Measurements from ENCODE around the gene SLC16A5. TPM values are rescaled to one million over a fixed set of nuclear protein-coding genes. Genes with fewer than 3 reads are reported as not detected.
A peak's percentile ranks its signal among the peaks of the same experiment; 100 is the strongest.
"Not testable (repeated sequence)": the region's sequence is repeated elsewhere in the genome, so short reads cannot be mapped to it uniquely, and the experiment has no call there.

The SLC16A5 gene
- total and polyA plus RNA-seq, 2 donors from 2014 or later = 28.4 to 184 TPM

- Histone ChIP-seq H3K4me3 (ENCODE audit: low read length in 3 of 3) (no peak overlapping the region), H3K9me3 (ENCODE audit: control insufficient read depth in 2 of 3, insufficient read depth in 1 of 3, low read length in 3 of 3) (no peaks in the 10 kb centered on the region), H3K36me3 (ENCODE audit: control insufficient read depth in 2 of 3, insufficient read depth in 3 of 3, low read length in 3 of 3) (peaks cover 0 to 14% (median 12%) of the 10 kb centered on the region in 3 donors), H3K9ac (ENCODE audit: low read length in 3 of 3) (no peak overlapping the region), H3K27ac (ENCODE audit: low read depth in 2 of 2, low read length in 2 of 2) (no peak overlapping the region), H3K27me3 (ENCODE audit: control insufficient read depth, insufficient read depth, low read length) (no peaks in the 10 kb centered on the region), H3K4me1 (ENCODE audit: control insufficient read depth in 2 of 3, insufficient read depth in 2 of 3, low read depth in 1 of 3, low read length in 3 of 3) (no peaks in the 10 kb centered on the region)
- TF ChIP-seq CTCF (IDR thresholded peaks at IDR 0.05; ENCODE audit: borderline replicate concordance, extremely low read depth, insufficient read depth) = no peak
- DNase-seq (no peak), FAIRE-seq (no peak)
- intact Hi-C loops (cut with DNase I) = no loop called here
These were observed 19.9 kb upstream of the SLC16A5 start for GRCh38 chr17:75067856-75068255.

GRCh38 chr17:75068750-75069149, 19.0 kb upstream of the SLC16A5 start:
- peaks cover 0 to 2% (median 0%) of the 10 kb centered on the region in 3 donors for H3K4me1 ChIP-seq (ENCODE audit: control insufficient read depth in 2 of 3, insufficient read depth in 2 of 3, low read depth in 1 of 3, low read length in 3 of 3)
- H3K27me3 ChIP-seq (ENCODE audit: control insufficient read depth, insufficient read depth, low read length) = no peaks in the 10 kb centered on the region
- H3K4me3 ChIP-seq (ENCODE audit: low read length in 3 of 3) = no peak overlapping the region
- no peak overlapping the region for H3K9ac ChIP-seq (ENCODE audit: low read length in 3 of 3)
- H3K27ac ChIP-seq (ENCODE audit: low read depth in 2 of 2, low read length in 2 of 2) = no peak overlapping the region
- TF ChIP-seq CTCF (IDR thresholded peaks at IDR 0.05; ENCODE audit: borderline replicate concordance, extremely low read depth, insufficient read depth) = no peak
- H3K9me3 ChIP-seq (ENCODE audit: control insufficient read depth in 2 of 3, insufficient read depth in 1 of 3, low read length in 3 of 3) = no peaks in the 10 kb centered on the region
- H3K36me3 ChIP-seq (ENCODE audit: control insufficient read depth in 2 of 3, insufficient read depth in 3 of 3, low read length in 3 of 3) = peaks cover 0 to 6% (median 6%) of the 10 kb centered on the region in 3 donors
- DNase-seq = peak in 1 of 5 donors; percentile 6
- intact Hi-C loops (cut with DNase I) = no loop called here
- FAIRE-seq = no peak

- no peak overlapping the region for H3K4me3 ChIP-seq (ENCODE audit: low read length in 3 of 3)
- intact Hi-C loops (cut with DNase I) = no loop called here
- peak; percentile 40 for TF ChIP-seq CTCF (IDR thresholded peaks at IDR 0.05; ENCODE audit: borderline replicate concordance, extremely low read depth, insufficient read depth)
- H3K27me3 ChIP-seq (ENCODE audit: control insufficient read depth, insufficient read depth, low read length) = no peaks in the 10 kb centered on the region
- peaks cover 0 to 11% (median 0%) of the 10 kb centered on the region in 3 donors for H3K4me1 ChIP-seq (ENCODE audit: control insufficient read depth in 2 of 3, insufficient read depth in 2 of 3, low read depth in 1 of 3, low read length in 3 of 3)
- no peaks in the 10 kb centered on the region for H3K9me3 ChIP-seq (ENCODE audit: control insufficient read depth in 2 of 3, insufficient read depth in 1 of 3, low read length in 3 of 3)
- no peak overlapping the region for H3K9ac ChIP-seq (ENCODE audit: low read length in 3 of 3)
- no peak overlapping the region for H3K27ac ChIP-seq (ENCODE audit: low read depth in 2 of 2, low read length in 2 of 2)
- DNase-seq = peak in 1 of 5 donors; percentile 26
- H3K36me3 ChIP-seq (ENCODE audit: control insufficient read depth in 2 of 3, insufficient read depth in 3 of 3, low read length in 3 of 3) = no peaks in the 10 kb centered on the region
- no peak for FAIRE-seq
These were observed 18.0 kb upstream of the SLC16A5 start for GRCh38 chr17:75069783-75070182.

GRCh38 chr17:75071478-75072271, 16.1 kb upstream of the SLC16A5 start:
- H3K9ac ChIP-seq (ENCODE audit: low read length in 3 of 3); H3K36me3 ChIP-seq (ENCODE audit: control insufficient read depth in 2 of 3, insufficient read depth in 3 of 3, low read length in 3 of 3); intact Hi-C loops (cut with DNase I); H3K27ac ChIP-seq (ENCODE audit: low read depth in 2 of 2, low read length in 2 of 2); H3K4me3 ChIP-seq (ENCODE audit: low read length in 3 of 3); FAIRE-seq; H3K27me3 ChIP-seq (ENCODE audit: control insufficient read depth, insufficient read depth, low read length); H3K9me3 ChIP-seq (ENCODE audit: control insufficient read depth in 2 of 3, insufficient read depth in 1 of 3, low read length in 3 of 3): not testable (repeated sequence)
- peak in 1 of 5 donors; percentile 39 for DNase-seq
- peaks cover 0 to 11% (median 0%) of the 10 kb centered on the region in 3 donors for H3K4me1 ChIP-seq (ENCODE audit: control insufficient read depth in 2 of 3, insufficient read depth in 2 of 3, low read depth in 1 of 3, low read length in 3 of 3)

- H3K9me3 ChIP-seq (ENCODE audit: control insufficient read depth in 2 of 3, insufficient read depth in 1 of 3, low read length in 3 of 3); intact Hi-C loops (cut with DNase I); DNase-seq; H3K36me3 ChIP-seq (ENCODE audit: control insufficient read depth in 2 of 3, insufficient read depth in 3 of 3, low read length in 3 of 3); H3K9ac ChIP-seq (ENCODE audit: low read length in 3 of 3); H3K27ac ChIP-seq (ENCODE audit: low read depth in 2 of 2, low read length in 2 of 2); H3K4me3 ChIP-seq (ENCODE audit: low read length in 3 of 3); FAIRE-seq; H3K27me3 ChIP-seq (ENCODE audit: control insufficient read depth, insufficient read depth, low read length): not testable (repeated sequence)
- peaks cover 0 to 22% (median 4%) of the 10 kb centered on the region in 3 donors for H3K4me1 ChIP-seq (ENCODE audit: control insufficient read depth in 2 of 3, insufficient read depth in 2 of 3, low read depth in 1 of 3, low read length in 3 of 3)
These were observed 14.8 kb upstream of the SLC16A5 start for GRCh38 chr17:75072909-75073308.
